GM23338 (cell line): Measurements from ENCODE around the gene CHAT. TPM values are rescaled to one million over a fixed set of nuclear protein-coding genes. Genes with fewer than 3 reads are reported as not detected.

Experiments
- ATAC-seq: fragments of 200-7000 bp; cut with Tn5 transposase; 3 replicates; pipeline ENCODE4 v1.9.1; 2020
- DNase-seq: peaks from one replicate; pipeline ENCODE4 v3.0.0-alpha.2; 2015; ENCODE audit warnings: low spot score
- H2AFZ ChIP-seq: fragments of 200-600 bp; sonication (generic); 2 replicates; pipeline ENCODE4 v1.8.0; 2016; ENCODE audit warnings: antibody characterized with exemption, mild to moderate bottlenecking, moderate library complexity
- H3F3A ChIP-seq: fragments of 200-600 bp; sonication (generic); replicated peaks from 2 replicates; pipeline ENCODE4 v1.8.0; 2017; ENCODE audit warnings: antibody characterized with exemption, mixed run types, low read depth
- H3K27ac ChIP-seq: fragments of 200-600 bp; sonication (generic); 2 replicates; pipeline ENCODE4 v1.6.1; 2016; ENCODE audit warnings: low read depth
- H3K27me3 ChIP-seq: fragments of 200-600 bp; sonication (generic); 2 replicates; pipeline ENCODE4 v1.8.0; 2016; ENCODE audit warnings: mild to moderate bottlenecking, mixed run types, moderate library complexity; ENCODE audit not compliant: insufficient read depth
- H3K36me3 ChIP-seq: fragments of 200-600 bp; sonication (generic); 2 replicates; pipeline ENCODE4 v1.8.0; 2016; ENCODE audit warnings: mild to moderate bottlenecking; ENCODE audit not compliant: insufficient read depth
- H3K4me1 ChIP-seq: fragments of 200-600 bp; sonication (generic); 2 replicates; pipeline ENCODE4 v1.8.0; 2016; ENCODE audit warnings: mild to moderate bottlenecking, moderate library complexity; ENCODE audit not compliant: insufficient read depth
- H3K4me2 ChIP-seq: fragments of 200-600 bp; sonication (generic); 2 replicates; pipeline ENCODE4 v1.7.1; 2017; ENCODE audit warnings: mixed run types
- H3K4me3 ChIP-seq: fragments of 200-600 bp; sonication (generic); 2 replicates; pipeline ENCODE4 v1.6.1; 2016; ENCODE audit warnings: mixed run types
- H3K79me2 ChIP-seq: fragments of 200-600 bp; sonication (generic); replicated peaks from 2 replicates; pipeline ENCODE4 v1.8.0; 2017; ENCODE audit warnings: mild to moderate bottlenecking; ENCODE audit not compliant: insufficient read depth
- H3K9me2 ChIP-seq: fragments of 200-600 bp; sonication (generic); 2 replicates; pipeline ENCODE4 v1.8.0; 2017; ENCODE audit not compliant: insufficient read depth
- H4K20me1 ChIP-seq: fragments of 200-600 bp; sonication (generic); replicated peaks from 2 replicates; pipeline ENCODE4 v1.8.0; 2017; ENCODE audit warnings: mild to moderate bottlenecking; ENCODE audit not compliant: insufficient read depth
- H3K27ac Mint-ChIP-seq: 2 replicates; pipeline ENCODE4 v1.8.0; 2020; ENCODE audit warnings: inconsistent platforms, mild to moderate bottlenecking, moderate library complexity, mixed read lengths
- H3K27me3 Mint-ChIP-seq: 3 replicates; pipeline ENCODE4 v1.8.0; 2022; ENCODE audit warnings: low read depth, mild to moderate bottlenecking, moderate library complexity, mixed read lengths, inconsistent platforms; ENCODE audit not compliant: insufficient read depth, poor library complexity
- H3K36me3 Mint-ChIP-seq: 3 replicates; pipeline ENCODE4 v1.8.0; 2021; ENCODE audit warnings: low read depth, mild to moderate bottlenecking, inconsistent platforms, moderate library complexity, mixed read lengths
- H3K4me1 Mint-ChIP-seq: 3 replicates; pipeline ENCODE4 v1.8.0; 2020; ENCODE audit warnings: mild to moderate bottlenecking, inconsistent platforms, mixed read lengths
- H3K4me3 Mint-ChIP-seq: 3 replicates; pipeline ENCODE4 v1.8.0; 2021; ENCODE audit warnings: moderate library complexity, mild to moderate bottlenecking, inconsistent platforms, mixed read lengths
- H3K9me3 Mint-ChIP-seq: 3 replicates; pipeline ENCODE4 v1.8.0; 2020; ENCODE audit warnings: moderate library complexity, mild to moderate bottlenecking, inconsistent platforms, mixed read lengths
- EZH2phosphoT487 ChIP-seq: fragments of 200-600 bp; sonication (generic); IDR thresholded peaks from one replicate; pipeline ENCODE4 v1.8.1; 2018; ENCODE audit warnings: antibody characterized with exemption; ENCODE audit not compliant: unreplicated experiment
- NANOG ChIP-seq: IDR thresholded peaks from 2 replicates; pipeline ENCODE4 v1.6.1; 2016; ENCODE audit warnings: antibody characterized with exemption, borderline replicate concordance
- POLR2AphosphoS5 ChIP-seq: IDR thresholded peaks from 2 replicates; pipeline ENCODE4 v1.6.1; 2016; ENCODE audit warnings: antibody characterized with exemption, low read depth
- ZNF114 ChIP-seq: fragments of 250-450 bp; sonication (Bioruptor Pico); IDR thresholded peaks from 2 replicates; pipeline ENCODE4 v1.5.0; 2020; ENCODE audit warnings: mild to moderate bottlenecking, moderate library complexity
- ZNF331 ChIP-seq: fragments of 250-450 bp; sonication (Bioruptor Pico); IDR thresholded peaks from 2 replicates; pipeline ENCODE4 v1.5.0; 2020; ENCODE audit warnings: low read depth, mild to moderate bottlenecking, moderate library complexity
- polyA plus RNA-seq: library from polyadenylated mRNA; unstranded; fragments of >200 nt; fragmentation: Nextera tagmentation; extraction: Ambion mirVana; gene quantifications from 2 replicates; pipeline ENCODE4 v1.2.1, GENCODE V29; 2016
- total RNA-seq: library from RNA; depleted of rRNA; stranded (reverse); fragments of >200 nt; shearing (Covaris generic); gene quantifications from 2 replicates; pipeline ENCODE4 v1.2.3, GENCODE V29; 2014
- TF ChIP-seq, protein P1 (sequence below), 2 experiments: fragments of 200-600 bp in 1 of 2; sonication (generic) in 1 of 2; conservative IDR thresholded peaks; 2 replicates each; pipeline versions ENCODE4 v1.5.1 to v1.6.1; 2016 to 2017; ENCODE audit warnings: antibody characterized with exemption in 2 of 2, low read depth in 2 of 2, mild to moderate bottlenecking in 2 of 2, moderate library complexity in 1 of 2
- TF ChIP-seq, protein P2 (sequence below): IDR thresholded peaks from one replicate; pipeline ENCODE4 v1.6.1; 2018; ENCODE audit warnings: antibody characterized with exemption; ENCODE audit not compliant: unreplicated experiment
- TF ChIP-seq, protein P3 (sequence below): fragments of 250-450 bp; sonication (Bioruptor Pico); IDR thresholded peaks from 2 replicates; pipeline ENCODE4 v1.5.0; 2020; ENCODE audit warnings: mild to moderate bottlenecking, moderate library complexity

Gene CHAT
- total and polyA plus RNA-seq, 2 experiments from 2014 or later = not detected

DNA sequence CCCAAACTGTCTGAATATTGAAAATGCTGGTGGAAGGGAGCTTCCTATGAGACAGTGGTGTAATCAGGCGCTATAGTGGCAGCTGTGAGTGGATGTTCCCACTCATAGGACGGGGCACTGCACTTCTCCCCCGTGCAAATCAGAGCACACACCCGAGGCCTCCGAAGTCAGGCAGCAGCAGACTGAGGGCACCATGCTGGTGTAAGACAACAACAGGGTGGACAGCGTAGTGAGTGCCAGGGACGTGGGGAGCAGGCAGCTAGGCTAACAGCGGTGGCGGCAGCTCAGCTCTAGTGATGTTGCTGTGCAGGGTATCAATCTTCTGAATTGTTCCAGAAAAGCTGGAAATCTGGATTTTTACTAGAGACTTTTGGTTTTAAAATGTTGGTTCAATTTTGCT lies 84.8 kb downstream of the CHAT start (continued):
- TF ChIP-seq, protein P1, sequence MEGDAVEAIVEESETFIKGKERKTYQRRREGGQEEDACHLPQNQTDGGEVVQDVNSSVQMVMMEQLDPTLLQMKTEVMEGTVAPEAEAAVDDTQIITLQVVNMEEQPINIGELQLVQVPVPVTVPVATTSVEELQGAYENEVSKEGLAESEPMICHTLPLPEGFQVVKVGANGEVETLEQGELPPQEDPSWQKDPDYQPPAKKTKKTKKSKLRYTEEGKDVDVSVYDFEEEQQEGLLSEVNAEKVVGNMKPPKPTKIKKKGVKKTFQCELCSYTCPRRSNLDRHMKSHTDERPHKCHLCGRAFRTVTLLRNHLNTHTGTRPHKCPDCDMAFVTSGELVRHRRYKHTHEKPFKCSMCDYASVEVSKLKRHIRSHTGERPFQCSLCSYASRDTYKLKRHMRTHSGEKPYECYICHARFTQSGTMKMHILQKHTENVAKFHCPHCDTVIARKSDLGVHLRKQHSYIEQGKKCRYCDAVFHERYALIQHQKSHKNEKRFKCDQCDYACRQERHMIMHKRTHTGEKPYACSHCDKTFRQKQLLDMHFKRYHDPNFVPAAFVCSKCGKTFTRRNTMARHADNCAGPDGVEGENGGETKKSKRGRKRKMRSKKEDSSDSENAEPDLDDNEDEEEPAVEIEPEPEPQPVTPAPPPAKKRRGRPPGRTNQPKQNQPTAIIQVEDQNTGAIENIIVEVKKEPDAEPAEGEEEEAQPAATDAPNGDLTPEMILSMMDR (conservative IDR thresholded peaks at IDR 0.05; ENCODE audit: low read depth in 2 of 2) = no peak
- TF ChIP-seq, protein P2, sequence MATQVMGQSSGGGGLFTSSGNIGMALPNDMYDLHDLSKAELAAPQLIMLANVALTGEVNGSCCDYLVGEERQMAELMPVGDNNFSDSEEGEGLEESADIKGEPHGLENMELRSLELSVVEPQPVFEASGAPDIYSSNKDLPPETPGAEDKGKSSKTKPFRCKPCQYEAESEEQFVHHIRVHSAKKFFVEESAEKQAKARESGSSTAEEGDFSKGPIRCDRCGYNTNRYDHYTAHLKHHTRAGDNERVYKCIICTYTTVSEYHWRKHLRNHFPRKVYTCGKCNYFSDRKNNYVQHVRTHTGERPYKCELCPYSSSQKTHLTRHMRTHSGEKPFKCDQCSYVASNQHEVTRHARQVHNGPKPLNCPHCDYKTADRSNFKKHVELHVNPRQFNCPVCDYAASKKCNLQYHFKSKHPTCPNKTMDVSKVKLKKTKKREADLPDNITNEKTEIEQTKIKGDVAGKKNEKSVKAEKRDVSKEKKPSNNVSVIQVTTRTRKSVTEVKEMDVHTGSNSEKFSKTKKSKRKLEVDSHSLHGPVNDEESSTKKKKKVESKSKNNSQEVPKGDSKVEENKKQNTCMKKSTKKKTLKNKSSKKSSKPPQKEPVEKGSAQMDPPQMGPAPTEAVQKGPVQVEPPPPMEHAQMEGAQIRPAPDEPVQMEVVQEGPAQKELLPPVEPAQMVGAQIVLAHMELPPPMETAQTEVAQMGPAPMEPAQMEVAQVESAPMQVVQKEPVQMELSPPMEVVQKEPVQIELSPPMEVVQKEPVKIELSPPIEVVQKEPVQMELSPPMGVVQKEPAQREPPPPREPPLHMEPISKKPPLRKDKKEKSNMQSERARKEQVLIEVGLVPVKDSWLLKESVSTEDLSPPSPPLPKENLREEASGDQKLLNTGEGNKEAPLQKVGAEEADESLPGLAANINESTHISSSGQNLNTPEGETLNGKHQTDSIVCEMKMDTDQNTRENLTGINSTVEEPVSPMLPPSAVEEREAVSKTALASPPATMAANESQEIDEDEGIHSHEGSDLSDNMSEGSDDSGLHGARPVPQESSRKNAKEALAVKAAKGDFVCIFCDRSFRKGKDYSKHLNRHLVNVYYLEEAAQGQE = no peak
- no peak for TF ChIP-seq EZH2phosphoT487

DNA sequence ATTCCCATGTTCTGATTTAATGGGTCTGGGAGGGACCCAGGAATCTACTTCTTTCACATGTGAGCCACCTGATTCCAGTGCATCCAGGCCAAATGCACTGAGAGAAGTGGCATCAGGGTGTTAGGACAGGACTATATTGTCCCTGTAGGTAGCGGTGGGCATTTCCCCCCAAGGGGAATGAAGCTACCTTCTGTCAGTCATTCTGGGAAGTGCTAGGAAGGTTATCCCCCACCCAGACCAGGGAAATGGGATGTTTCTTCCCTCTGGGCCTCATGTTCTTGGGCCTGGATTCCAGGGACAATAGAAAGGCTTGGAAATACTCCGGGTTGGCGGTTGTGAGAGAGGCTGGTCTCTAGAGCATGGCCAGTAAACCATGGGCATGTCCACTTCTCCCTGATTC lies 86.4 kb downstream of the CHAT start:
- Mint-ChIP-seq H3K4me1 (peaks cover 10% of the 10 kb centered on the region), H3K9me3 (peaks cover 13% of the 10 kb centered on the region), H3K4me3 (no peak overlapping the region), H3K36me3 (no peaks in the 10 kb centered on the region; the same call in 2 of the 3 replicates), H3K27me3 (peaks cover 26% of the 10 kb centered on the region), H3K27ac (no peak overlapping the region)
- Histone ChIP-seq H3K27me3 (peaks cover 26% of the 10 kb centered on the region), H3K4me2 (no peak overlapping the region), H3K4me3 (no peak overlapping the region), H3K36me3 (no peaks in the 10 kb centered on the region), H4K20me1 (no peaks in the 10 kb centered on the region), H2AFZ (no peak overlapping the region), H3K9me2 (no peaks in the 10 kb centered on the region), H3K79me2 (no peaks in the 10 kb centered on the region), H3K27ac (no peak overlapping the region), H3F3A (no peaks in the 10 kb centered on the region), H3K4me1 (peaks cover 5% of the 10 kb centered on the region; the same call in 1 of the 2 replicates)
- no peak for DNase-seq
- no peak for ATAC-seq
- no peak for TF ChIP-seq ZNF114
- TF ChIP-seq, protein P2 = no peak
- TF ChIP-seq POLR2AphosphoS5 = no peak
- TF ChIP-seq ZNF331 (CRISPR knock-in tag) = no peak
- TF ChIP-seq, protein P3, sequence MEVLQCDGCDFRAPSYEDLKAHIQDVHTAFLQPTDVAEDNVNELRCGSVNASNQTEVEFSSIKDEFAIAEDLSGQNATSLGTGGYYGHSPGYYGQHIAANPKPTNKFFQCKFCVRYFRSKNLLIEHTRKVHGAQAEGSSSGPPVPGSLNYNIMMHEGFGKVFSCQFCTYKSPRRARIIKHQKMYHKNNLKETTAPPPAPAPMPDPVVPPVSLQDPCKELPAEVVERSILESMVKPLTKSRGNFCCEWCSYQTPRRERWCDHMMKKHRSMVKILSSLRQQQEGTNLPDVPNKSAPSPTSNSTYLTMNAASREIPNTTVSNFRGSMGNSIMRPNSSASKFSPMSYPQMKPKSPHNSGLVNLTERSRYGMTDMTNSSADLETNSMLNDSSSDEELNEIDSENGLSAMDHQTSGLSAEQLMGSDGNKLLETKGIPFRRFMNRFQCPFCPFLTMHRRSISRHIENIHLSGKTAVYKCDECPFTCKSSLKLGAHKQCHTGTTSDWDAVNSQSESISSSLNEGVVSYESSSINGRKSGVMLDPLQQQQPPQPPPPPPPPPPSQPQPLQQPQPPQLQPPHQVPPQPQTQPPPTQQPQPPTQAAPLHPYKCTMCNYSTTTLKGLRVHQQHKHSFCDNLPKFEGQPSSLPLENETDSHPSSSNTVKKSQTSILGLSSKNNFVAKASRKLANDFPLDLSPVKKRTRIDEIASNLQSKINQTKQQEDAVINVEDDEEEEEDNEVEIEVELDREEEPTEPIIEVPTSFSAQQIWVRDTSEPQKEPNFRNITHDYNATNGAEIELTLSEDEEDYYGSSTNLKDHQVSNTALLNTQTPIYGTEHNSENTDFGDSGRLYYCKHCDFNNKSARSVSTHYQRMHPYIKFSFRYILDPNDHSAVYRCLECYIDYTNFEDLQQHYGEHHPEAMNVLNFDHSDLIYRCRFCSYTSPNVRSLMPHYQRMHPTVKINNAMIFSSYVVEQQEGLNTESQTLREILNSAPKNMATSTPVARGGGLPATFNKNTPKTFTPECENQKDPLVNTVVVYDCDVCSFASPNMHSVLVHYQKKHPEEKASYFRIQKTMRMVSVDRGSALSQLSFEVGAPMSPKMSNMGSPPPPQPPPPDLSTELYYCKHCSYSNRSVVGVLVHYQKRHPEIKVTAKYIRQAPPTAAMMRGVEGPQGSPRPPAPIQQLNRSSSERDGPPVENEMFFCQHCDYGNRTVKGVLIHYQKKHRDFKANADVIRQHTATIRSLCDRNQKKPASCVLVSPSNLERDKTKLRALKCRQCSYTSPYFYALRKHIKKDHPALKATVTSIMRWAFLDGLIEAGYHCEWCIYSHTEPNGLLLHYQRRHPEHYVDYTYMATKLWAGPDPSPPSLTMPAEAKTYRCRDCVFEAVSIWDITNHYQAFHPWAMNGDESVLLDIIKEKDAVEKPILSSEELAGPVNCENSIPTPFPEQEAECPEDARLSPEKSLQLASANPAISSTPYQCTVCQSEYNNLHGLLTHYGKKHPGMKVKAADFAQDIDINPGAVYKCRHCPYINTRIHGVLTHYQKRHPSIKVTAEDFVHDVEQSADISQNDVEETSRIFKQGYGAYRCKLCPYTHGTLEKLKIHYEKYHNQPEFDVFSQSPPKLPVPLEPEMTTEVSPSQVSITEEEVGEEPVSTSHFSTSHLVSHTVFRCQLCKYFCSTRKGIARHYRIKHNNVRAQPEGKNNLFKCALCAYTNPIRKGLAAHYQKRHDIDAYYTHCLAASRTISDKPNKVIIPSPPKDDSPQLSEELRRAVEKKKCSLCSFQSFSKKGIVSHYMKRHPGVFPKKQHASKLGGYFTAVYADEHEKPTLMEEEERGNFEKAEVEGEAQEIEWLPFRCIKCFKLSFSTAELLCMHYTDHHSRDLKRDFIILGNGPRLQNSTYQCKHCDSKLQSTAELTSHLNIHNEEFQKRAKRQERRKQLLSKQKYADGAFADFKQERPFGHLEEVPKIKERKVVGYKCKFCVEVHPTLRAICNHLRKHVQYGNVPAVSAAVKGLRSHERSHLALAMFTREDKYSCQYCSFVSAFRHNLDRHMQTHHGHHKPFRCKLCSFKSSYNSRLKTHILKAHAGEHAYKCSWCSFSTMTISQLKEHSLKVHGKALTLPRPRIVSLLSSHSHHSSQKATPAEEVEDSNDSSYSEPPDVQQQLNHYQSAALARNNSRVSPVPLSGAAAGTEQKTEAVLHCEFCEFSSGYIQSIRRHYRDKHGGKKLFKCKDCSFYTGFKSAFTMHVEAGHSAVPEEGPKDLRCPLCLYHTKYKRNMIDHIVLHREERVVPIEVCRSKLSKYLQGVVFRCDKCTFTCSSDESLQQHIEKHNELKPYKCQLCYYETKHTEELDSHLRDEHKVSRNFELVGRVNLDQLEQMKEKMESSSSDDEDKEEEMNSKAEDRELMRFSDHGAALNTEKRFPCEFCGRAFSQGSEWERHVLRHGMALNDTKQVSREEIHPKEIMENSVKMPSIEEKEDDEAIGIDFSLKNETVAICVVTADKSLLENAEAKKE (CRISPR knock-in tag) = no peak
- TF ChIP-seq EZH2phosphoT487 = no peak
- no peak for TF ChIP-seq NANOG
